Astrocyte (in vitro differentiated cells and primary cell): ENCODE measurements around the gene SERPINI1. TPM values are rescaled to one million over a fixed set of nuclear protein-coding genes. Genes with fewer than 3 reads are reported as not detected.

Experiments
- DNase-seq: peaks from one replicate; pipeline ENCODE4 v3.0.0-alpha.2; 2010; ENCODE audit warnings: low read depth
- FAIRE-seq: peaks from 2 replicates; lab custom pipeline; 2011; peaks lifted over from hg19 to GRCh38; lab: Jason Lieb, UNC
- H2AFZ ChIP-seq: 2 replicates; pipeline ENCODE4 v1.6.0; 2012; ENCODE audit warnings: low read depth, low read length, inconsistent platforms
- H3K27ac ChIP-seq: 2 replicates; pipeline ENCODE4 v1.5.1; 2011; ENCODE audit warnings: low read depth, low read length, inconsistent platforms
- H3K27me3 ChIP-seq: 2 replicates; pipeline ENCODE4 v1.6.0; 2011; ENCODE audit warnings: low read length, inconsistent platforms; ENCODE audit not compliant: insufficient read depth
- H3K36me3 ChIP-seq: 2 replicates; pipeline ENCODE4 v1.5.1; 2011; ENCODE audit warnings: low read length, inconsistent platforms; ENCODE audit not compliant: insufficient read depth
- H3K4me1 ChIP-seq: 2 replicates; pipeline ENCODE4 v1.5.1; 2011; ENCODE audit warnings: low read length, inconsistent platforms; ENCODE audit not compliant: insufficient read depth
- H3K4me2 ChIP-seq: 2 replicates; pipeline ENCODE4 v1.6.0; 2012; ENCODE audit warnings: low read length, inconsistent platforms
- H3K4me3 ChIP-seq: 2 replicates; pipeline ENCODE4 v1.5.1; 2011; ENCODE audit warnings: low read depth, mild to moderate bottlenecking, low read length, inconsistent platforms; ENCODE audit not compliant: insufficient read depth
- H3K79me2 ChIP-seq: 2 replicates; pipeline ENCODE4 v1.6.0; 2012; ENCODE audit warnings: mild to moderate bottlenecking, low read length, inconsistent platforms; ENCODE audit not compliant: insufficient read depth
- H3K9ac ChIP-seq: 2 replicates; pipeline ENCODE4 v1.6.0; 2012; ENCODE audit warnings: mild to moderate bottlenecking, low read length, inconsistent platforms
- H3K9me3 ChIP-seq: 2 replicates; pipeline ENCODE4 v1.5.1; 2012; ENCODE audit warnings: low read depth, mild to moderate bottlenecking, low read length, inconsistent platforms; ENCODE audit not compliant: insufficient read depth
- H4K20me1 ChIP-seq: 2 replicates; pipeline ENCODE4 v1.6.0; 2012; ENCODE audit warnings: low read length, inconsistent platforms; ENCODE audit not compliant: insufficient read depth
- H3K27ac Mint-ChIP-seq: one replicate; pipeline ENCODE4 v1.8.0; 2021; ENCODE audit warnings: mild to moderate bottlenecking, mixed read lengths; ENCODE audit not compliant: unreplicated experiment
- H3K27me3 Mint-ChIP-seq: one replicate; pipeline ENCODE4 v1.8.0; 2021; ENCODE audit warnings: low read depth, mixed read lengths; ENCODE audit not compliant: unreplicated experiment
- H3K36me3 Mint-ChIP-seq: one replicate; pipeline ENCODE4 v1.8.0; 2021; ENCODE audit warnings: low read depth, mixed read lengths; ENCODE audit not compliant: unreplicated experiment
- H3K4me1 Mint-ChIP-seq: one replicate; pipeline ENCODE4 v1.8.0; 2021; ENCODE audit warnings: low read depth, mixed read lengths; ENCODE audit not compliant: unreplicated experiment
- H3K4me3 Mint-ChIP-seq: one replicate; pipeline ENCODE4 v1.8.0; 2021; ENCODE audit warnings: mild to moderate bottlenecking, moderate library complexity, mixed read lengths; ENCODE audit not compliant: unreplicated experiment
- H3K9me3 Mint-ChIP-seq: one replicate; pipeline ENCODE4 v1.8.0; 2021; ENCODE audit warnings: mild to moderate bottlenecking, mixed read lengths; ENCODE audit not compliant: unreplicated experiment
- EZH2 ChIP-seq: IDR thresholded peaks from 2 replicates; pipeline ENCODE4 v1.6.1; 2012; ENCODE audit warnings: mild to moderate bottlenecking, low read length, inconsistent platforms; ENCODE audit not compliant: insufficient read depth
- total RNA-seq: library from RNA; stranded (reverse); gene quantifications from 2 replicates; pipeline ENCODE4 v1.2.1, GENCODE V29; 2021
- TF ChIP-seq, protein P1 (sequence below): IDR thresholded peaks from 2 replicates; pipeline ENCODE4 v1.5.1; 2011; ENCODE audit warnings: low read depth, mild to moderate bottlenecking, inconsistent platforms, low read length, moderate library complexity; ENCODE audit not compliant: insufficient read depth

Gene SERPINI1
- total RNA-seq, 1 donor from 2014 or later: 34.4 TPM

DNA sequence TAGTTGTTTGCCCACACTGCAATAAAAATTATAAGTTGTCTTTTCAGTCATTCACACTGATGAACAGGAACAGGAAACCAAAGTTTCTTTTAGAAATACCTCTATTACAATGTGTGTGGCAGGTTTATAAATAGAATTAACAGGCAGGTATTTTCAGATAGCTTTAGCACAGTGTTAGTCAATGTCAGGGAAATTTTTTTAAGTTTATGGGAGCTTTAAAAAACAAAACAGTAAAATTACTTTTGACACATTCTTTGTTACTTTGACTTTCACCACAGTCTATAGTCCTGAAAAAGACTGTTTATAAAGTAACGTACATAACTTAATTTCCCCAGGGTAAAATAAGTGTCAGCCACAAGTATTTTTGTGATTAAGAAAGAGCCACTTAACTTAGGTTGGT is 38.1 kb downstream of the SERPINI1 start:
- no peak overlapping the region for H3K9ac ChIP-seq
- H3K79me2 ChIP-seq: no peaks in the 10 kb centered on the region
- H3K4me2 ChIP-seq: no peak overlapping the region
- TF ChIP-seq EZH2: no peak
- TF ChIP-seq, protein P1, sequence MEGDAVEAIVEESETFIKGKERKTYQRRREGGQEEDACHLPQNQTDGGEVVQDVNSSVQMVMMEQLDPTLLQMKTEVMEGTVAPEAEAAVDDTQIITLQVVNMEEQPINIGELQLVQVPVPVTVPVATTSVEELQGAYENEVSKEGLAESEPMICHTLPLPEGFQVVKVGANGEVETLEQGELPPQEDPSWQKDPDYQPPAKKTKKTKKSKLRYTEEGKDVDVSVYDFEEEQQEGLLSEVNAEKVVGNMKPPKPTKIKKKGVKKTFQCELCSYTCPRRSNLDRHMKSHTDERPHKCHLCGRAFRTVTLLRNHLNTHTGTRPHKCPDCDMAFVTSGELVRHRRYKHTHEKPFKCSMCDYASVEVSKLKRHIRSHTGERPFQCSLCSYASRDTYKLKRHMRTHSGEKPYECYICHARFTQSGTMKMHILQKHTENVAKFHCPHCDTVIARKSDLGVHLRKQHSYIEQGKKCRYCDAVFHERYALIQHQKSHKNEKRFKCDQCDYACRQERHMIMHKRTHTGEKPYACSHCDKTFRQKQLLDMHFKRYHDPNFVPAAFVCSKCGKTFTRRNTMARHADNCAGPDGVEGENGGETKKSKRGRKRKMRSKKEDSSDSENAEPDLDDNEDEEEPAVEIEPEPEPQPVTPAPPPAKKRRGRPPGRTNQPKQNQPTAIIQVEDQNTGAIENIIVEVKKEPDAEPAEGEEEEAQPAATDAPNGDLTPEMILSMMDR: no peak
- Mint-ChIP-seq H3K4me3 (no peak overlapping the region), H3K9me3 (peaks cover 5% of the 10 kb centered on the region), H3K27me3 (no peaks in the 10 kb centered on the region), H3K4me1 (peaks cover 3% of the 10 kb centered on the region), H3K27ac (no peak overlapping the region), H3K36me3 (peaks cover 3% of the 10 kb centered on the region)
- FAIRE-seq (no peak), DNase-seq (no peak)
- H3K27ac ChIP-seq: no peak overlapping the region
- H3K36me3 ChIP-seq: no peaks in the 10 kb centered on the region
- H3K9me3 ChIP-seq: peaks cover 3% of the 10 kb centered on the region
- no peak overlapping the region for H2AFZ ChIP-seq
- no peaks in the 10 kb centered on the region for H3K27me3 ChIP-seq
- no peaks in the 10 kb centered on the region for H3K4me1 ChIP-seq
- no peaks in the 10 kb centered on the region for H4K20me1 ChIP-seq
- H3K4me3 ChIP-seq: no peak overlapping the region

DNA sequence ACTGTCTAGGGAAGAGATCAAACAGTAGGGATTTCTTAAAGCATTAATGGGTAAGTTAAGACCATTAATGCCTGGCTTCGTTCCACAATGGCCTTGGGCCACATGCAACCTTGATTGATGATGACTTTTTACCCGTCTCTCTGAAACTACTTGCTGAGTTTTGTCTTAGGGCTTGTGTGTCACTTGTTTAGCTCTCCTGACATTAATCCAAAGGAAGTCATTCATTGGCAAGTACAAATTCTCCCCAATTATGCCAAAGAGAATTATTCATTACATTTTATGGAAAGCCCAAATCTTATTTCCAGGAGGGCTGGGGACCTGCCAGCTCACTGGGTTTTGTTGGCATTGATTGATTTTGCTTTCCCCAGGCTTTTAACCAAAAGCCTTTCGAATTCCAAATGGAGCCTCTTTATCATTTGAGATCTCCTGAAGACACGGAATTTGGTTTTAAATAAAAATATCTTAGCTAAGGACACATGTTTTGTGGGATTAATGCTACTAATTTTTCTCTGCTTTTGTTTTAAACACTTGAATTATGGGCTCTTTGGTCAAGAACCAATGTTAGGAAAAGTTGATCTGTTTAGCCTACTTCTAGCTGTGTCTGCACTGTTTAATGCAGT is 40.7 kb downstream of the SERPINI1 start:
- Histone ChIP-seq H3K27me3 (no peaks in the 10 kb centered on the region), H3K79me2 (no peaks in the 10 kb centered on the region), H2AFZ (no peak overlapping the region), H3K36me3 (no peaks in the 10 kb centered on the region), H3K27ac (no peak overlapping the region), H3K9ac (no peak overlapping the region), H4K20me1 (no peaks in the 10 kb centered on the region), H3K4me3 (no peak overlapping the region), H3K4me2 (no peak overlapping the region), H3K4me1 (no peaks in the 10 kb centered on the region), H3K9me3 (peaks cover 3% of the 10 kb centered on the region)
- FAIRE-seq (no peak), DNase-seq (peak; percentile 47)
- H3K4me1 Mint-ChIP-seq: peaks cover 3% of the 10 kb centered on the region
- H3K27me3 Mint-ChIP-seq: no peaks in the 10 kb centered on the region
- no peak overlapping the region for H3K27ac Mint-ChIP-seq
- no peak overlapping the region for H3K4me3 Mint-ChIP-seq
- peaks cover 3% of the 10 kb centered on the region for H3K36me3 Mint-ChIP-seq
- peaks cover 5% of the 10 kb centered on the region for H3K9me3 Mint-ChIP-seq
- TF ChIP-seq, protein P1: no peak
- TF ChIP-seq EZH2: no peak

DNA sequence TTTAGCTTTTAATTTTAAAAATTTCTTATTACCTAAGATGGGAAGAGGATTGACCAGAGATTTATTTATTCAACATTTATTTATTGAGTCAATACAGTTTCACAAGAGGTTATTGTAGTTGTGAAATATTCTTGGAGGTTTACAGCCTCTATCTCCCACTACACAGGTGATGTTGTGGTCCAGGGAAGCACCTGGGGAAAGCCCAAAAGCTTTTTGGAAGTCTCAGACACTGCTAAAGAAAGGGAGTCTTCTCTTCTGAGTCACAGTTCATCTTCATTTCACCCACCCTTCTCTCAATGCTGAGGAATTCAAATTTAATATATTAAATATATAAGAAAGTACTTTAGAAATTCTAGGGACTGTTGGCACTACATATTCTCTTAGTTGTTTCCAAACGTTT is 41.8 kb downstream of the SERPINI1 start:
- Histone ChIP-seq H3K27me3 (no peaks in the 10 kb centered on the region), H3K4me1 (no peaks in the 10 kb centered on the region), H3K9ac (no peak overlapping the region), H3K4me3 (no peak overlapping the region), H3K27ac (no peak overlapping the region), H3K4me2 (no peak overlapping the region), H3K79me2 (no peaks in the 10 kb centered on the region), H4K20me1 (no peaks in the 10 kb centered on the region), H3K36me3 (no peaks in the 10 kb centered on the region), H3K9me3 (peaks cover 3% of the 10 kb centered on the region), H2AFZ (no peak overlapping the region)
- no peak overlapping the region for H3K27ac Mint-ChIP-seq
- no peak overlapping the region for H3K4me3 Mint-ChIP-seq
- peaks cover 5% of the 10 kb centered on the region for H3K9me3 Mint-ChIP-seq
- FAIRE-seq (no peak), DNase-seq (no peak)
- no peak for TF ChIP-seq EZH2
- TF ChIP-seq, protein P1: no peak
- H3K36me3 Mint-ChIP-seq: peaks cover 3% of the 10 kb centered on the region
- no peaks in the 10 kb centered on the region for H3K27me3 Mint-ChIP-seq
- peaks cover 3% of the 10 kb centered on the region for H3K4me1 Mint-ChIP-seq
